ENCODE data around the gene USP43.

The USP43 gene

DNA sequence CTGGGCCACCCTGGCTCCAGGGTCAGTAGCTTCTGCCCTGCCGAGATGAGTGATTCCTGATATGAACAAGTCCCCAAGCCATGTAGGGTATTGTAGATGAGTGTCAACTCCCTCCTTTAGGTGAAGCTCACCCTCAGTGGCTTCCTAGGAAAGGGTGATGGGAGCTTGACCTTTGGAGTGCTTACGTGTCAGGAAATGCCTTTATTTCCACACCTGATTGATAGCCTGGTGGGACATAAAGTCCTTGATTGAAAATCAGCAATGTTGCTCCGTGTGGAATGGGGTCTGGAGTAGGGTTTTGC lies 58.4 kb downstream of the USP43 start:
- no peak for DNase-seq (ENCODE audit: low read depth in 2 of 2)

DNA sequence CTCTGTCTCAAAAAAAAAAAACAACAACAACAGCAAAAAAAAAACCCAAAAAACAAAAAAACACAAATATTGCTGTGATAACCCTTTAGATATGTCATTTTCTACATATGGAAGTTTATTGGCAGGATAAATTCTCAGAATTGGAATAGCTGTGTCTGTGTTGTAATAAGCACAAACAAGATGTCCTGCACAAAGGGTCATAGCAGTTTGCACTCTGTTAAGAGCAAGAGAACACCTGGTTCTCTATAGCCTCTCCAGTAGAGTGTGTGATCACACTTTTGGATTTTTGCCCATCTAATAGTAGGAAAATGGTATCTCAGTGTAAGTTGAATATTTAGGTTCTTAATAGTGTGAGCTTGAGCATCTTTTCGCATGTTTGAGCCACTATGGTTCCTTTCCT lies 60.4 kb downstream of the USP43 start:
- DNase-seq (ENCODE audit: low read depth in 2 of 2): no peak

DNA sequence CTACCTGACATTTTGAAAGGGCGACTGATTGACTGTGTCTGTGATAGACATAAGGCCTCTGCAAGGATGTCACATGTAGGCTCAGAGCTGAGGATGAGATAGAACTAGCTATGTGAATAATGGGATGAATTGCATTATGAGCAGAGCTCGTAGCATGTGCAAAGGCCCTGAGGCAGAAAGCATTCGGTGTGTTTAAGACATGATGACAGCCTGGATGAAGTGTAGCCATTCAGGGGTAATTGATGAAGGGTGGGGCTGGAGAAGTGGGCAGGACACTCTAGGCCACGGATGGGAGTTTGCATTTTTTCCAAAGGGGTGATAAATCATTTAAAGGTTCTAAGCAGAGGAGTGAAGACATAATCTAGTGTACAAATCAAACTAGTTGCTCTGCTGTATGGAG lies 62.6 kb downstream of the USP43 start:
- DNase-seq (ENCODE audit: low read depth in 2 of 2): no peak

DNA sequence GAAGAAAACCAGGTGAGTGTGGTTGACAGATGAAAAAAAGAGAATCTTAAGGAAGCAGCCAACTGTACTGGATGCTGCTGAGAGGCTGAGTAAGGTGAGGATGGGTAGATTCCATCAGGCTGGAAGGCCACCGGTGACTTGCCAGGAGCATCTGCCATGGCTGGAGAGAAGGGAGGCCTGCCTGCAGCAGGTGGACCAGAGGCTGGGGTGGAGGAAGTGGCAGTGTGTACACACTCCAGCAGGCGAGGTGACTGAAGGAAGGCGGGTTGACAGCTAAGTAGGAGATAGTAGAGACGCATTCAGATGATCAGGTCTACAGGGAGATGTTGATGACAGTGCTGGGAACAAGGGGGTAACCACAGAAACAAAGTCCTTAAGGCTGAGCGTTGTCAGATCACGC lies 69.5 kb downstream of the USP43 start:
- DNase-seq (ENCODE audit: low read depth in 2 of 2): no peak

DNA sequence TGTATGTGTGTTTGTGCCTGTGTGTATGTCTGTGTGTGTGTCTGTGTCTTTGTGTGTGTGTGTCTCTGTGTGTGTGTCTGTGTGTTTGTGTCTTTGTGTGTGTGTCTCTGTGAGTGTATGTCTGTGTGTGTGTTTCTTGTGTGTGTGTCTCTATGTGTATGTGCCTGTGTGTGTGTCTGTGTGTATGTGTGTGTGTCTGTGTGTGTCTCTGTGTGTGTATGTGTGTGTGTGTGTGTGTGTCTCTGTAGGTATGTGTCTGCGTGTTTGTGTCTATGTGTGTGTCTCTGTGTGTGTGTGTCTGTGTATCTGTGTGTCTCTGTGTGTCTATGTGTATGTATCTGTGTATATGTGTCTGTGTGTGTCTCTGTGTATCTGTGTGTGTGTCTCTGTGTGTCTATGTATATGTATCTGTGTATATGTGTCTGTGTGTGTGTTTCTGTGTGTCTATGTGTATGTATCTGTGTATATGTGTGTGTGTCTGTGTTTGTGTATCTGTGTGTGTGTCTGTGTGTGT lies 70.2 kb downstream of the USP43 start:
- DNase-seq (ENCODE audit: low read depth in 2 of 2): no peak

DNA sequence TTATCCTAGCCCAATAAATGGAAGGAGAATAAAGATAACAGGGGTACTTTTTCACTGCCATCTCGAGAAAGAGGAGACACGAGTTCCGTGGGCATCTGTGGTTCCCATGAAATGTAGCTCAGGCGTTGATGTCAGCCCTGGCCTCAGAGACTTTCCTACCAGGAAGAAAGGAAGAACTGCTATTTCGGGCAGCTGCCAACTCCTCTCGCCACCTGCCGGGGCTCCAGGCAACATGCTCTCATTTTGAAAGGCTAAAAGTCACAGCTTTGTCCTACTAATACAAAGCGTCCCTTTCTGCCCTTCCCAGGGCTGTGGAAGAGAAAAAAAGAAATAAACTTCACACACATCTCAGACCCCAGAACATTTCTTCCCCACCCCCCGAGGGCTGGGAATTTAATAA lies 80.3 kb downstream of the USP43 start:
- DNase-seq (ENCODE audit: low read depth in 2 of 2): no peak

DNA sequence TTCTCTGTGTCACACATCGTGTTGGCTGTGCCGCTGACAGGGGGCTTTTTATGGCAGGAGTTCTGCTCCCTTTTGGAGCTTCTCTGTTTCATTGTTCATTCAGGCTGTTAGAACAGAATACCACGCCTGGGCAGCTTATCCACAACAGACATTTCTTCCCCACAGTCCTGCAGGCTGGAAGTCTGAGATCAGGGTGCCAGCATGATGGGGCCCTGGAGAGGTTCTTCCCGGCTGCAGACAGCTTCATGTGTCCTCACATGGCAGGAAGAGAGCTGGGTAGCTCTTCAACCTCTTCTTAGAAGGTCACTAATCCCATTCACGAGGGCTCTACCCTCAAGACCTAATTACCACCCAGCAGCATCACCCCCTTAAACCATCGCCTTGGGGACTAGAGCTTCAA lies 81.0 kb downstream of the USP43 start:
- no peak for DNase-seq (ENCODE audit: low read depth in 2 of 2)

DNA sequence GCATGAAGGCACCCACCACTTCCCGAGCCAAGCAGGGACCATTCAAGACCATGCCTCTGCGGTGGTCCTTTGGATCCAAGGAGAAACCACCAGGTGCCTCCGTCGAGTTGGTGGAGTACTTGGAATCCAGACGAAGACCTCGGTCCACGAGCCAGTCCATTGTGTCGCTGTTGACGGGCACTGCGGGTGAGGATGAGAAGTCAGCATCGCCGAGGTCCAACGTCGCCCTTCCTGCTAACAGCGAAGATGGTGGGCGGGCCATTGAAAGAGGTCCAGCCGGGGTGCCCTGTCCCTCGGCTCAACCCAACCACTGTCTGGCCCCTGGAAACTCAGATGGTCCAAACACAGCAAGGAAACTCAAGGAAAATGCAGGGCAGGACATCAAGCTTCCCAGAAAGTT lies 82.7 kb downstream of the USP43 start:
- no peak for DNase-seq (ENCODE audit: low read depth in 2 of 2)

DNA sequence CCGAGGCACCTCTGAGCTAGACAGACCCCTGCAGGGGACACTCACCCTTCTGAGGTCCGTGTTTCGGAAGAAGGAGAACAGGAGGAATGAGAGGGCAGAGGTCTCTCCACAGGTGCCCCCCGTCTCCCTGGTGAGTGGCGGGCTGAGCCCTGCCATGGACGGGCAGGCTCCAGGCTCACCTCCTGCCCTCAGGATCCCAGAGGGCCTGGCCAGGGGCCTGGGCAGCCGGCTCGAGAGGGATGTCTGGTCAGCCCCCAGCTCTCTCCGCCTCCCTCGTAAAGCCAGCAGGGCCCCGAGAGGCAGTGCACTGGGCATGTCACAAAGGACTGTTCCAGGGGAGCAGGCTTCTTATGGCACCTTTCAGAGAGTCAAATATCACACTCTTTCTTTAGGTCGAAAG lies 83.2 kb downstream of the USP43 start:
- no peak for DNase-seq (ENCODE audit: low read depth in 2 of 2)

DNA sequence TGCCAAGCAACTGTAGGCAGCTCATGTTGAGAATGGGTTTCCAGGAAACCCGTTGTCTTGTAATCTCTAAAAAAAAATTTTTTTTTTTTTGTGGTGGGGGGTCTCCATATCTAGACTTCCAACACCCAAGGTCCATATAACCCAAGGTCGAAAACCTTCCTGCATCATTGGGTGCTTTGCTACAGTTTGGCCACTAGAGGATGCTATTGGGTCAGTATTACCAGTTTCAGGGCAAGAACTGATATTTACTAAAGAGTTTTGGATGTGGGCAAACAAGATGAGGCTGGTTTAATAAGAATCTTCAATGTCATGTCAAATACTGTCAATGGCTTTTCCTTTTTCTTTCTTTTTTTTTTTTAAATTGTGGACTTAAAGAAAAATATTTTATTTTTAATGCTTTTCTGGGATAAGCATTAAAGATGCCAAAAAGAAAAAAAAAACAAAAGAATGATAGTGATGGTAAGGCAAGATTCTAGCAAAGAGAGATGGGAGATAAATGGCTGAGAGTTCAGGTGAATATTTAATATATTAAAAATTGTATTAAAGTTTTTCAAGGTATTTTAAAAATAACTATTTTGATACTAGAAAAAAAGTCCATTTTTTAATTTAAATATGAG lies 83.8 kb downstream of the USP43 start:
- DNase-seq (ENCODE audit: low read depth in 2 of 2): no peak

DNA sequence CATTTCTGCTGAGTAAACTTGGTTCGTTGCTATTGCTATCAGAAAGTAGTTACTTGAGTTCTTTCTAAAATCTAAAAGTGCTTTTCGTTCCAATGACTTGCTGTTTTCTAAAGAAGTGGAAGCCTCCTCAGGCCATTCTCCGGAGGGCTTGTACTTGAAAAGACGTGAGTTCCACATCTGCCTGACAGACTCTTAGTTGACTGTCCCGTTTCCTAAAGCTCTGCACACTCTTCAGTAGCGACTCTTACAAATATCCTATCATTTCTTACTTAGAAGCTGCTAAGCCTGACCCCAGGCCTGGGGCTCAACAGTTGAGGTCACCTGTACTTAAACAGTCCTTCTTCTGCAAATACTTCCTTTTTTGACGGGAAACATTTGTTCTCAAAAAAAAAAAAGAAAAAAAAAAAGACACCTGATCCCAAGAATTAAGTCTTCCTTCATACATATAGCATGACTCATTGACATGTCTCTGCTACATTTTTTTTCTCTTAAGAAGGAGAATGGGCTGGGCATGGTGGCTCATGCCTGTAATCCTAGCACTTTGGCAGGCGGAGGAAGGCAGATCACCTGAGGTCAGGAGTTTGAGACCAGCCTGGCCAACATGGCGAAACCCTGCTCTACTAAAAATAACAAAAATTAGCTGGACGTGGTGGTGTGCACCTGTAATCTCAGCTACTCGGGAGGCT lies 84.6 kb downstream of the USP43 start:
- DNase-seq (ENCODE audit: low read depth in 2 of 2): no peak

DNA sequence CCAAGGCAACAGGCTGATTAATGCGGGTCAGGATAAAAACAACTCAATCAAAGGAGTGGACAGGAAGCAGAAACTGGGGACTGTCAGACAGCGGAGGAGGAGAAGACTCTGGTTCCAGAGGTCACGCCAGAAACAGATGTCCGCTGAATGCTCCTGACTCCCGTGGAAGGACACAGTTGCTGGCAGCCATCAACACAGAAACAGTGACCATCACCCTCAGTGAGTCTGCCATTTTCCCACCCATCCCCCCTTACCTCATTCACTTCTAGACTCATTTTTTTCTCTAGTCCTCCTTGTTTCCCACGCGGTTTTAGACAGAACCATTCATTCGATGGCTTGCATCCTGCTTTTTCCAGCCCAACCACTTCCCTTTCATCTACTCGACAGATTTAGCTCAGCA lies 105.2 kb downstream of the USP43 start:
- no peak for DNase-seq (ENCODE audit: low read depth in 2 of 2)

DNA sequence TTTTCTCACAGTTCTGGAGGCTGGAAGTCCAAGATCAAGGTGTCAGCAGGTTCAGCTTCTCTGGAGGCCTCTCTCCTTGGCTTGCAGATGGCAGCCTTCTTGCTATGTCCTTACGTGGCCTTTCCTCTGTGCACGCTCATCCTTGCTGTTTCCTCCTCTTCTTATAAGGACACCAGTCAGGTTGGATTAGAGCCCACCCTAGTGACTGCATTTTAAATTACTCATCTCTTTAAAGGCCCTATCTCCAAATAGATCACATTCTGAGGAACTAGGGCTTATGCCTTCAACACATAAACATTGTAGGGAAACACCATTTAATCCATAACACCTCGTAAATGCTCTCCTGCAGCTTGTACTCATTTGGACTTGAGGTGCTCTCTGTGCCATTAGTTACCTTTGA lies 109.8 kb downstream of the USP43 start:
- no peak for DNase-seq (ENCODE audit: low read depth in 2 of 2)

DNA sequence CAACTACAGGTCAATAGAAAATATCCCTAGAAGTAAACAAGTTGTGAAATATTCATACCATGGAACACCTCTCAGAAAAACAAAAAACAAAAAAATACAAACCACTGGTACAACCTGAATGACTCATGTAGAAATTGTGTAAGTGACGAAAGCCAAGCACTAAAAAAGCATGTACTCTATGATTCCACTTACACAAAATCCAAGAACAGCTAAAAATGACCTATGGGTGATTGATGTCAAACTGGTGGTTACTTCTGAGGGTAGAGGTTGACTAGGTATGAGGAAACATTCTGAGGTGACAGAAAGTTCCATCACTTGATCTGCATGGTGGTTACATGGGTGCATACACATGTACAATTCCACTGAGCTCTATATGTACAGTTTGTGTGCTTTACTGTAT lies 114.9 kb downstream of the USP43 start:
- DNase-seq (ENCODE audit: low read depth in 2 of 2): no peak

DNA sequence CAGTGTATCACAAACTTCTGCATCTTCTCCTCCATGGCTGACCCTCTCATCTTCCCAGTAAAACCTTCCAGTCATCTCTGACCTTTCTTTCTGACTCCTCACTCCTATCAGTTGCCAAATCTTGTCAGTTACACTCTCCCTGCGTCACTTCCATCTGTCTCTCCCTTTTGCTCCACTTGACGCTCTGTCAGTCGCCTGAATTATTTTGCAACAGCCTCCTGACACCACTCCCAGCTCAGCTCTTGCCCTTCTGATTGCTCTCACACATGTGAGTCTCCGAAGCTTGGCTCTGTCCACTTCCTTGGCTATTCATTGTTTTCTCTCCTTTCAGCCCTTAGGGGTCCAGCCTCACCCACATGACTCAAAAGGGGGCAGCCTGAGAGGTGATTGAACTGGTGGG lies 118.3 kb downstream of the USP43 start:
- DNase-seq (ENCODE audit: low read depth in 2 of 2): no peak

DNA sequence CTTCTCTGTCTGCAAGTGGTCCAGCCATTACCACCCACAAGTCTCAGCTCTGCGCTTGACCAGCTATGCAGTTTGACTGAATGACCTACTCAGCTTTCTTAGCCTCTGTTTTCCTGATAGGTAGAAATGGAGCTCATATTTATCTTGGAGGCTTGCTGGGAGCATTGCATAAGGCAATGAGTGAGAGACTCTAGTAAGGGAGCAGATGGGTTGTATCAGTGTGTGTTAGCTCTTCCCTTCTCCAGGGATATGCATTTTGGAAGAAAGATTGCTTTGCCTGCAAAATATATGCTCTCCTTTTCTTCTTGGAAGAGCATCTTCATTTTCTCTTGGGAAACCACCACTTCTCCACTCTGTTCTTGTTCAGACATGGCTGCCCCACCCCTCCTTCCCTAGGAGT lies 120.0 kb downstream of the USP43 start:
- DNase-seq (ENCODE audit: low read depth in 2 of 2): no peak

DNA sequence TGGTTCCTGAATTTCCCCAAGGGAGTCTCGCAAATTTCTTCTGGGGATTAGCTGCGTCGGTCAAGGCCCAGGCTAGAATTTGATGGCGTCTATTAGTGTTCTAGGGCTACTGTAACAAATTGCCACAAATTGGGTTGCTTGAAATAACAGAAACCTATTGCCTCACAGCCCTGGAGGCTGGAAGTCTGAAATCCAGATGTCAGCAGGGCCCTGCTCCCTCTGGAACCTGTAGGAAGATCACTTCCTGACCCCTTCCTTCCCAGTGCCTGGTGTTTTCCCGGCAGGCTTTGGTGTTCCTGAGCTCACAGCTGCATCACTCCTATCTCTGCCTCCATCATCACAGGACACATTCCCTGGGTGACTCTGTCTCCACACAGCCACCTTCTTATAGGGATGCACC lies 121.7 kb downstream of the USP43 start:
- no peak for DNase-seq (ENCODE audit: low read depth in 2 of 2)

DNA sequence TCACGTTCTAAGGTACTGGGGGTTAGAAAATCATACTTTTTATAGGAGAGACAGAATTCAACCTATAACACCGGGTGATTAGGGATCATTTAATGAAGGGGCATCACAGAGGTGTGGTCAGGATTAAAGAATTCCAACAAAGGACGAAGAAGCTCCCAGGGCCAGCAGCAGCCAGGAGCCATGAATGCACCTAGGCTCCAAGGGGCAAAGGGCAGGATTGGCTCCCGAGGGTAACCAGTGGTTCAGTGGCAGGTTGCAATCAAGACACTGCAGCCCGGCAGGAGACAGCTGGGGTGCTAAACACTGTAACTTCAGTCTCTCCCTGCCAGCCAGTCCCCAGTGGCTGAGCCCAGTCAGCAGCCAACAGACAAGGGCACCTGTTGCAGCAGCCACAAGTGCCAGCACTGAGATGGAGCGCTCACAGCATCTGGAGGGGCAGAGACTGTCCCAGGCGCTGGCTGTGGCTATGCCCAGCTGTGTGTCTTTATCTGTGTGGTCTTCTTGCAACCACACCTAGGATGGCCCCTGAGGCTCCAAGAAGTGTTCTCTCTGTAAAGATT lies 122.2 kb downstream of the USP43 start:
- no peak for DNase-seq (ENCODE audit: low read depth in 2 of 2)

DNA sequence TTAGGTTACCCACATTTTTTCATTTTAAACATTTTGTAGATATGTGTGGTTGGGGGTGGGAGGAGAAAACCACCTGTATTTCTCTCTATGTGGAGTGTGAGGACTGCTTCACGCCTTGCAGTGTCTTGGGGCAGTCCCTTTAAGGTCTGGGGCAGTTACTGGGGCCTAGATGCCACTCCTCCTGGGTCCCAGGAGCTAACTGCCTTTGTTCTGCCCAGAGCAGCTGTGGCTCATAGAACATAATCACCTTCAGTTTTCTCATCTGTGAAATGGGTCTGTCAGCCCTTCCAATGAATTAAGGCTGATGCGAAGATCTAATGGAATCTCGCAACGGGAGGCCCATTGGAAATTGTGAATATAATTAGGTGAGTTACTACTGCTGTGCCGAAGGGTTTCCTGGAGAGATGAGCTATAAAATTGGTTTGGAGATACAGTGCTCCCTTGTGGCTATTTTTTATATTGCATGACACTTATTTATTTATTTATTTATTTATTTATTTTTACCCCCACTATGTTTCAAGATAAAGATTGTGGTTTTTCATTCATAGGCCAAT lies 123.1 kb downstream of the USP43 start:
- no peak for DNase-seq (ENCODE audit: low read depth in 2 of 2)

DNA sequence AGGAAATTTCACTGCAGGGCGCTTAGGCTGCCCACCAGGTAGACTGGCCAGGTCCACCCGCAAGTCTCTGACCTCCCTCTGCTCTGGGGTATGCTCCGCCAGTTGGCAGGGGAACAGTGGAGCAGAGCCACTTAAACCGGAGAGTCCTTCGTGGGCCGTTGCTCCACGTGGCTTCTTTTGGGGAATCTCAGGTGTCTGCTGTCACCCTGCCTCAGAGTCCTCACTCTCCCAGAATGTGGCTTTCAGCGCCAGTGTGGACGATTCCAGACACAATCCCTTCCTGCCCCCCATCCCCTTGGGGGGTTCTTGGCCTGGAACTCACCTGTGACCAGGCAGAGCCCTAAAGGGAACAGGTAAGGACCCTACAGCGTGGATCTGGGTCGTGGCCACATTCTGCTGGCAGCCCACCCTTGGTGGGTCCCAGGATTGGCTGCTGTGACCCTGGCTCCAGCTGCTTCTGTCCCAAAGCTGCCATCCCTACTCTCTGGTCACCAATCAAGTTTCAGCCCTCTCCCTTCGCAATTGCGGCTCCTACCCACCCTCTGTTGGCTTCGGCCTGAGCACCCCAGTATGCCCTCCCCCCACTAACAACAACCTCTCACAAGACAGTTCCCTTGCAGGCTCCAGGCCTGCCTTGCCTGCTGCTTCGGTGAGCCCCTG lies 123.8 kb downstream of the USP43 start:
- DNase-seq (ENCODE audit: low read depth in 2 of 2): no peak

DNA sequence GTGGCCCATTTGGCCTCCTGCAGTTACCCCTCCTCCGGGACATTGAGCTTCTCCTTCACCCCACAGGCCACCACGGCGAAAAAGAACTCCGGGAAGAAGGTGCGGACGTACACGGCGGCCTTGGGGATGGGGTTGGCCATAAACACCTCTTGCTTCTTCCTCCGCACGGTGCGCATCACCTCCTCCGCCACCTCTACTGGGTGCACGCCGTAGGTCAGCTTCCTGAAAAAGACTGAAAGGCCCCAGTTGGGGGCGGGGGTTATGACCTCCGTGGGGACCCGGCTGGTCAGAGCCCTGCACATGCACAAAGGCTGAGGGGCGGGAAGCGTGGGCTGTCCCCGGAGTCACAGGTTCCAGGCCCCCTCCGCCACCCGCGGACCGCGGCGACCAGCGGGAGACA lies 126.1 kb downstream of the USP43 start:
- no peak for DNase-seq (ENCODE audit: low read depth in 2 of 2)

DNA sequence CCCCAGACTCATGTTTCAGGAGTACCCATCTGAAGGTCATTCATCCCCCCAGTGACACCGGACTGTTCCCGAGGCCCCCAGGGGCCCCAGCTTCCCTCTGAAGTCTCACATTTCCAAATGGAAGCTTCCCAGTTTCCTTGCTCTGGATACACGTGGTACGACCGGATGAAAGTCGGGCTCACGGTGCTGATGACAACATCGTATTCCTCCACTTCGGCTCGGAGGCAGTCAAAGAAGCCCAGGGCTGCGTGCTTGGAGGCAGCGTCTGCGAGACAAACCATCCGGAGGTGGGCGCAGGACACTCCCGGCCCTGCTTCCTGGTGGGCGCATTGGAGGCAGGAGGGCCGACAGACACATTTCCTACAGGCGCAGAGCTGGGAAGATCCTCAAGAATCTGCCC lies 127.3 kb downstream of the USP43 start:
- DNase-seq (ENCODE audit: low read depth in 2 of 2): no peak

DNA sequence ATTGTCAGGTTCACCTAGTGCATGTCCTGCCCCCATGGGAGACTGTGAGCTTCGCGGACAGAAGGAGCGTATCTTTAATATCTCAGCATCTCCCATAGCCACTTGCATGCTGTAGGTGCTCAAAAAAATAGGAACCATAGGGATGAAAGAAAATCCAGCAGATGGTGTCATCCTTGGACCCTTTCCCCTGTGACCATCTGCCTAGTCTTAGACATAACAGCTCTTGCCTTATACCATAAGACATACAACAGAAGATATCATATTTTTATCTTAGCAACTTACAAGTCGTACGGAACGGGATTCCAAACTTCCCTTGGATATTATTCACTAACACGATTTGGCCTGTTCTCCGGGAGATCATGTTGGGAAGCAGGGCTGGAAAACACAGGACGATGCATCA lies 131.6 kb downstream of the USP43 start:
- no peak for DNase-seq (ENCODE audit: low read depth in 2 of 2)

Data from stimulated activated CD8-positive, alpha-beta memory T cell treated with anti-CD3 and anti-CD28 coated beads, Interleukin-15, amount 100 ng/mL, for 48 hours (primary cell).